ENCODE measurements around the gene ZNF789. TPM values are rescaled to one million over a fixed set of nuclear protein-coding genes. Genes with fewer than 3 reads are reported as not detected.

Gene ZNF789
- total and polyA plus RNA-seq, 2 donors (not counting 3 experiments of a cell fraction or from before 2014, with no cell fraction given) = 11.6 to 21.6 TPM

GRCh38 chr7:99424932-99425730 is 47.6 kb upstream of the ZNF789 start:
- no peak for FAIRE-seq
- POLR2A ChIA-PET = no interaction called here
- BruUV-seq (replicated peaks) = no TSS peak
- no peak overlapping the region for H2AFZ ChIP-seq (ENCODE audit: low read depth, low read length)
- peaks cover 11 to 38% of the 10 kb centered on the region in 2 experiments for H3K36me3 ChIP-seq (ENCODE audit: control insufficient read depth in 2 of 2, extremely low read depth in 1 of 2, insufficient read depth in 2 of 2, low read length in 2 of 2)
- H3K4me1 ChIP-seq (ENCODE audit: control insufficient read depth, extremely low read depth, insufficient read depth, low read length) = no peaks in the 10 kb centered on the region
- no peaks in the 10 kb centered on the region for H4K20me1 ChIP-seq (replicated peaks; ENCODE audit: control insufficient read depth, extremely low read depth, insufficient read depth, low read length)
- no peaks in the 10 kb centered on the region for H3K9me3 ChIP-seq (replicated peaks; ENCODE audit: control insufficient read depth, insufficient read depth, low read length)
- H3K27ac ChIP-seq (ENCODE audit: insufficient read depth, low read depth, low read length) = no peak overlapping the region
- no peaks in the 10 kb centered on the region for H3K79me2 ChIP-seq (ENCODE audit: control insufficient read depth, insufficient read depth, low read length)
- dilution Hi-C loops (cut with MboI; ENCODE audit: extremely low pct_ligation_motif_present, low sequenced_read_pairs) = no loop called here
- H3K4me3 ChIP-seq (replicated peaks in 1 of 3; ENCODE audit: insufficient read depth in 1 of 3, low read depth in 1 of 3, low read length in 3 of 3) = no peak overlapping the region
- H3K9me1 ChIP-seq (replicated peaks; ENCODE audit: control insufficient read depth, extremely low read depth, insufficient read depth, low read length) = no peaks in the 10 kb centered on the region
- intact Hi-C loops (cut with micrococcal nuclease) = no loop called here
- CTCF ChIA-PET = no interaction called here
- no peak overlapping the region for H3K4me2 ChIP-seq (ENCODE audit: insufficient read depth, low read length)
- H3K27me3 ChIP-seq (ENCODE audit: control insufficient read depth in 2 of 2, insufficient read depth in 2 of 2, low read length in 2 of 2) = no peaks in the 10 kb centered on the region
- TF ChIP-seq GATA2 (IDR thresholded peaks at IDR 0.05; ENCODE audit: insufficient read depth, insufficient read length, low read depth, low read length) = no peak
- TF ChIP-seq POLR2AphosphoS5 (IDR thresholded peaks at IDR 0.05; ENCODE audit: insufficient read depth, low read depth, low read length) = no peak
- TF ChIP-seq FOS (IDR thresholded peaks at IDR 0.05; ENCODE audit: borderline replicate concordance, insufficient read depth, low read length) = no peak
- H3K9ac ChIP-seq (replicated peaks; ENCODE audit: extremely low read depth, insufficient read depth, low read length) = no peak overlapping the region
- no peak for DNase-seq (ENCODE audit: low read depth, low spot score)

DNA sequence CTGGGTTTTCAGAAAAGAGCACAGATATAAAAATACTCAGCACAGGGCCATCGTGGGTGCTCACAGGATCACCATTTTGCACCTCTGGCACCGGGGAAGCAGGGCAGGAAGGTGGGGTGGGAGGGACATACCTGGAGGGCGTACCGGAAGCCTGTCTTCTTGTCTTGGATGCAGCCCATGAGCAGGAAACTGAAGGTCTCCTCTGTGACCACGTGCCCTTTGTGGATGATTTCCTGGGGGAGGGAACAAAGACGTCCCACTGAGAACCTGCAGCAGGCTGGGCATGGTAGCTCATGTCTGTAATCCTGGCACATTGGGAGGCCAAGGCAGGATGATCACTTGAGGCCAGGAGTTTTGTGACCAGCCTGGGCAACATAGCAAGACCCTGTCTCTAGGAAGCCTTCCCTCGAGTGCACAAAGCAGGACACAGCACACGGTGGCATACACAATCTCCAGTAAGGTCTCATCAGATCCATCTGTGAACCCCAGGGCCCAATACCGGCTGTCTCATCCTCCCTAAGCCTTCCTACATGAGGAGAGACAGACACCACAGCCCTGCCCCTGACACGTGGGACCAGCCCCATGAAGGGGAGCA is 43.6 kb upstream of the ZNF789 start:
- no peak for TF ChIP-seq JUN (IDR thresholded peaks at IDR 0.05; ENCODE audit: borderline replicate concordance, insufficient read depth, insufficient read length, low read depth)
- TF ChIP-seq EZH2 (IDR thresholded peaks at IDR 0.05; ENCODE audit: borderline replicate concordance, low read depth, low read length, severe bottlenecking) = no peak
- TF ChIP-seq POLR2AphosphoS5 (IDR thresholded peaks at IDR 0.05; ENCODE audit: insufficient read depth, low read depth, low read length) = no peak
- no peak for TF ChIP-seq FOS (IDR thresholded peaks at IDR 0.05; ENCODE audit: borderline replicate concordance, insufficient read depth, low read length)
- TF ChIP-seq, protein P1, sequence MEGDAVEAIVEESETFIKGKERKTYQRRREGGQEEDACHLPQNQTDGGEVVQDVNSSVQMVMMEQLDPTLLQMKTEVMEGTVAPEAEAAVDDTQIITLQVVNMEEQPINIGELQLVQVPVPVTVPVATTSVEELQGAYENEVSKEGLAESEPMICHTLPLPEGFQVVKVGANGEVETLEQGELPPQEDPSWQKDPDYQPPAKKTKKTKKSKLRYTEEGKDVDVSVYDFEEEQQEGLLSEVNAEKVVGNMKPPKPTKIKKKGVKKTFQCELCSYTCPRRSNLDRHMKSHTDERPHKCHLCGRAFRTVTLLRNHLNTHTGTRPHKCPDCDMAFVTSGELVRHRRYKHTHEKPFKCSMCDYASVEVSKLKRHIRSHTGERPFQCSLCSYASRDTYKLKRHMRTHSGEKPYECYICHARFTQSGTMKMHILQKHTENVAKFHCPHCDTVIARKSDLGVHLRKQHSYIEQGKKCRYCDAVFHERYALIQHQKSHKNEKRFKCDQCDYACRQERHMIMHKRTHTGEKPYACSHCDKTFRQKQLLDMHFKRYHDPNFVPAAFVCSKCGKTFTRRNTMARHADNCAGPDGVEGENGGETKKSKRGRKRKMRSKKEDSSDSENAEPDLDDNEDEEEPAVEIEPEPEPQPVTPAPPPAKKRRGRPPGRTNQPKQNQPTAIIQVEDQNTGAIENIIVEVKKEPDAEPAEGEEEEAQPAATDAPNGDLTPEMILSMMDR (IDR thresholded peaks at IDR 0.05; ENCODE audit: extremely low read depth in 1 of 2, insufficient read depth in 1 of 2, low read depth in 1 of 2, low read length in 2 of 2) = no peak
- no TSS peak for BruUV-seq (replicated peaks)
- intact Hi-C loops (cut with micrococcal nuclease) = no loop called here
- dilution Hi-C loops (cut with MboI; ENCODE audit: extremely low pct_ligation_motif_present, low sequenced_read_pairs) = no loop called here
- H3K9me1 ChIP-seq (replicated peaks; ENCODE audit: control insufficient read depth, extremely low read depth, insufficient read depth, low read length) = no peaks in the 10 kb centered on the region
- no peak overlapping the region for H3K27ac ChIP-seq (ENCODE audit: insufficient read depth, low read depth, low read length)
- ChIA-PET CTCF (no interaction called here), POLR2A (no interaction called here)
- no peak overlapping the region for H2AFZ ChIP-seq (ENCODE audit: low read depth, low read length)
- peaks cover 5 to 44% of the 10 kb centered on the region in 2 experiments for H3K36me3 ChIP-seq (ENCODE audit: control insufficient read depth in 2 of 2, extremely low read depth in 1 of 2, insufficient read depth in 2 of 2, low read length in 2 of 2)
- DNase-seq (ENCODE audit: low read depth, low spot score) (no peak), FAIRE-seq (no peak)
- H3K79me2 ChIP-seq (ENCODE audit: control insufficient read depth, insufficient read depth, low read length) = no peaks in the 10 kb centered on the region
- no peaks in the 10 kb centered on the region for H3K27me3 ChIP-seq (ENCODE audit: control insufficient read depth in 2 of 2, insufficient read depth in 2 of 2, low read length in 2 of 2)
- H4K20me1 ChIP-seq (replicated peaks; ENCODE audit: control insufficient read depth, extremely low read depth, insufficient read depth, low read length) = no peaks in the 10 kb centered on the region
- no peaks in the 10 kb centered on the region for H3K9me3 ChIP-seq (replicated peaks; ENCODE audit: control insufficient read depth, insufficient read depth, low read length)
- no peak overlapping the region for H3K9ac ChIP-seq (replicated peaks; ENCODE audit: extremely low read depth, insufficient read depth, low read length)
- H3K4me1 ChIP-seq (ENCODE audit: control insufficient read depth, extremely low read depth, insufficient read depth, low read length) = no peaks in the 10 kb centered on the region
- H3K4me2 ChIP-seq (ENCODE audit: insufficient read depth, low read length) = no peak overlapping the region
- no peak overlapping the region for H3K4me3 ChIP-seq (replicated peaks in 1 of 3; ENCODE audit: insufficient read depth in 1 of 3, low read depth in 1 of 3, low read length in 3 of 3)
